Measurements from ENCODE around the gene GBA2.

The GBA2 gene

GRCh38 chr9:35740243-35740642 lies 8.8 kb downstream of the GBA2 start:
- DNase-seq: no peak

GRCh38 chr9:35738924-35739323 lies 10.1 kb downstream of the GBA2 start:
- DNase-seq: no peak

- no peak for DNase-seq
Observed at GRCh38 chr9:35738186-35738585, 10.8 kb downstream of the GBA2 start.

- no peak for DNase-seq
Observed at GRCh38 chr9:35737143-35737542, 11.9 kb downstream of the GBA2 start.

GRCh38 chr9:35736201-35736633 lies 12.8 kb downstream of the GBA2 start:
- no peak for DNase-seq

GRCh38 chr9:35734096-35734495 lies 14.9 kb downstream of the GBA2 start:
- DNase-seq: no peak

GRCh38 chr9:35732800-35733541 lies 16.1 kb downstream of the GBA2 start:
- no peak for DNase-seq

- DNase-seq: peak; percentile 97
Observed at GRCh38 chr9:35732185-35732799, 16.7 kb downstream of the GBA2 start, which contains the start of the genes CREB3 and TLN1. TSS of gene CREB3 (plus strand) at chr9:35732666. CDS start at chr9:35732773, 107 bp downstream. TSS of gene TLN1 (minus strand) at chr9:35732195. CDS start at chr9:35725694, 6,501 bp downstream.

- peak; percentile 56 for DNase-seq
Observed at GRCh38 chr9:35731415-35732184, 17.4 kb downstream of the GBA2 start.

GRCh38 chr9:35730486-35730854 lies 18.6 kb downstream of the GBA2 start:
- DNase-seq: no peak

GRCh38 chr9:35729700-35730485 lies 19.1 kb downstream of the GBA2 start:
- DNase-seq: no peak

- no peak for DNase-seq
Observed at GRCh38 chr9:35729101-35729500, 19.9 kb downstream of the GBA2 start.

GRCh38 chr9:35728041-35728971 lies 20.7 kb downstream of the GBA2 start:
- DNase-seq: peak; percentile 64

GRCh38 chr9:35727676-35728040 lies 21.4 kb downstream of the GBA2 start:
- no peak for DNase-seq

- DNase-seq: no peak
Observed at GRCh38 chr9:35726931-35727330, 22.1 kb downstream of the GBA2 start.

- DNase-seq: no peak
Observed at GRCh38 chr9:35725362-35725761, 23.7 kb downstream of the GBA2 start.

- DNase-seq: no peak
Observed at GRCh38 chr9:35723908-35724307, 25.1 kb downstream of the GBA2 start.

- DNase-seq: no peak
Observed at GRCh38 chr9:35723426-35723825, 25.6 kb downstream of the GBA2 start.

- DNase-seq: no peak
Observed at GRCh38 chr9:35719546-35719945, 29.5 kb downstream of the GBA2 start.

GRCh38 chr9:35718721-35719511 lies 30.1 kb downstream of the GBA2 start:
- DNase-seq: no peak

Data from right kidney (tissue), 1 donor.